GM15510 (cell line): ENCODE results near the gene BUB1B.

Experiments used
- POLR2A ChIP-seq: IDR thresholded peaks from 3 replicates; pipeline ENCODE4 v1.6.1; 2011; ENCODE audit warnings: borderline replicate concordance; ENCODE audit not compliant: insufficient read length; ENCODE audit errors: extremely low read depth

BUB1B gene, protein sequence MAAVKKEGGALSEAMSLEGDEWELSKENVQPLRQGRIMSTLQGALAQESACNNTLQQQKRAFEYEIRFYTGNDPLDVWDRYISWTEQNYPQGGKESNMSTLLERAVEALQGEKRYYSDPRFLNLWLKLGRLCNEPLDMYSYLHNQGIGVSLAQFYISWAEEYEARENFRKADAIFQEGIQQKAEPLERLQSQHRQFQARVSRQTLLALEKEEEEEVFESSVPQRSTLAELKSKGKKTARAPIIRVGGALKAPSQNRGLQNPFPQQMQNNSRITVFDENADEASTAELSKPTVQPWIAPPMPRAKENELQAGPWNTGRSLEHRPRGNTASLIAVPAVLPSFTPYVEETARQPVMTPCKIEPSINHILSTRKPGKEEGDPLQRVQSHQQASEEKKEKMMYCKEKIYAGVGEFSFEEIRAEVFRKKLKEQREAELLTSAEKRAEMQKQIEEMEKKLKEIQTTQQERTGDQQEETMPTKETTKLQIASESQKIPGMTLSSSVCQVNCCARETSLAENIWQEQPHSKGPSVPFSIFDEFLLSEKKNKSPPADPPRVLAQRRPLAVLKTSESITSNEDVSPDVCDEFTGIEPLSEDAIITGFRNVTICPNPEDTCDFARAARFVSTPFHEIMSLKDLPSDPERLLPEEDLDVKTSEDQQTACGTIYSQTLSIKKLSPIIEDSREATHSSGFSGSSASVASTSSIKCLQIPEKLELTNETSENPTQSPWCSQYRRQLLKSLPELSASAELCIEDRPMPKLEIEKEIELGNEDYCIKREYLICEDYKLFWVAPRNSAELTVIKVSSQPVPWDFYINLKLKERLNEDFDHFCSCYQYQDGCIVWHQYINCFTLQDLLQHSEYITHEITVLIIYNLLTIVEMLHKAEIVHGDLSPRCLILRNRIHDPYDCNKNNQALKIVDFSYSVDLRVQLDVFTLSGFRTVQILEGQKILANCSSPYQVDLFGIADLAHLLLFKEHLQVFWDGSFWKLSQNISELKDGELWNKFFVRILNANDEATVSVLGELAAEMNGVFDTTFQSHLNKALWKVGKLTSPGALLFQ

DNA sequence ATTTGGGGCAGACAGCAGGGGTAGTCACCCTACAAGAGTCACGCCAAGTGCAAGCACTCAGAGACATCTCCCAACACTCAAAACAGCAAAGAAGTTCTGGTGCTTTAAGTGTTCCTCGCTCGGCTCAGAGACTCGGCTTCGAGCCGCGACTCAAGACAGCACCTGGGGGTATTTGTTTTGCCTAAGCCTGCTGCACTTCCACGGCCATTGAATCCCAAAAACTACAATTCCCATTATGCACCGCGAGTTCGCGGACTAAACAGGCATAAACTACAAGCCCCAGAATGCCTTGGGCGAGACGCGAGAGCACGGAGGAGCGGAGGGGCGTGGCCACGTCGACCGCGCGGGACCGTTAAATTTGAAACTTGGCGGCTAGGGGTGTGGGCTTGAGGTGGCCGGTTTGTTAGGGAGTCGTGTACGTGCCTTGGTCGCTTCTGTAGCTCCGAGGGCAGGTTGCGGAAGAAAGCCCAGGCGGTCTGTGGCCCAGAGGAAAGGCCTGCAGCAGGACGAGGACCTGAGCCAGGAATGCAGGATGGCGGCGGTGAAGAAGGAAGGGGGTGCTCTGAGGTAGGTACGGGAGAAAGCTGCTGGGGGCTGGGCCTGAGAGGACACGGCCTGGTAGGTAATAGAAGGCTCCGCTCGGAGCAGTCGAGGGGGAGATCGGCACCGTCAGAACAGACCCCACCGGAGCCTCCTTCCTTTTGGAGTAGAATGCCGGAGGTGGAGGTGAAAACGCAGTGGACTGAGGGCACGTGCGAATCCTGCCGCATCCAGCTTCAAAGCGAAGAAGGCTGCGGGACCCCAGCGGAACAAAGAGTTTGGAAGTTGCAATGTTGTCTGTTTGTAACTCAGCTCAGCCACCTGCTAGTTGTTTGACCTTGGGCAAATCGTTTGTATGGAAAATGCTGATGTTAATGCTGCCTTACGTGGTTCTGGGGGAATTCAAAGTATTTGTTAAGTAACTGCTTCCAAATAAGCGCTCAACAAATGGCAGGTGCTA is at the start of gene BUB1B:
BUB1B (plus strand) TSS at position 381 of the 1,000 bp plus-strand sequence; CDS start at position 533, 152 bp downstream.
- TF ChIP-seq POLR2A, result peak; percentile 72

GRCh38 chr15:40111888-40112287 is 49.0 kb upstream of the BUB1B start:
- no peak for TF ChIP-seq POLR2A

- TF ChIP-seq POLR2A, result no peak
These were observed 48.1 kb upstream of the BUB1B start for GRCh38 chr15:40112789-40113188.

DNA sequence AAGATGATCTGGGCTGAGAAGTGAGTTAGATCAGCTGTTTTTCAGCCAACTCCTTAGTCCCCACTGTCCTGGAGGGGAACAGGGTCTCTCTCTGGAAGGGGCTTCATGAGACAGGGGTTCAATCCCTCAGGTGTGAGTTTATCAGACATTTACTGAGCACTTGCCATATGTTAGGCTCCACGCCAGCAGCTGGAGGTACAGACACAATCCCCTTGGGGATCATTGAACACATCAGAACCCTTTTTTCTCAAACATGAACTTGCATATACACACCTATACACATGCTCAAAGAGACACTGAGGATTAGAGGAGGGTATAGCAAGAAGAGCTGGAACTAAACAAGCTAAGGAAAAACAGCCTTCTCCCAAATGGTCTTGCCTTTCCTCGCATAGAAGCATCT is 46.7 kb upstream of the BUB1B start:
- TF ChIP-seq POLR2A, result no peak

DNA sequence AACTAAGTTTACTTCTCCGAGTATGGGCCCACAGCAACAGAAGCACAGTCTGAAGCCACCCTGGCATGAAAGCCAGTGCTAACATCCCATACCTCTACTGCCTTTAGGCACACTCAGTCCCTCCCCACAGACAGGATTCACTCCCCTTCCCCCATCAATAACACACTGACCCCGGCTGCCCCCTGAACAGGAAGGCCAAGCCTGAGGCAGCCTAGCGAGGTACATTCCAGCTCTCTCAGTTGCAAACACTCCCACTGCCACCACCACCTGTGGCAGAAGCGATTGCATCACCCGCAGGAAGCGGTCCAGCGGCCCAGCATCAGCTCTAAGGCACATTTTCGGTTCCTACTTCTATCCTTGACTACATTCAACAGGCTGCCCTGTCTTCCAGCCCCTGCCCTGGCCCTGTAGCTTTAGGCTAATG is 45.2 kb upstream of the BUB1B start:
- TF ChIP-seq POLR2A, result peak; percentile 28

DNA sequence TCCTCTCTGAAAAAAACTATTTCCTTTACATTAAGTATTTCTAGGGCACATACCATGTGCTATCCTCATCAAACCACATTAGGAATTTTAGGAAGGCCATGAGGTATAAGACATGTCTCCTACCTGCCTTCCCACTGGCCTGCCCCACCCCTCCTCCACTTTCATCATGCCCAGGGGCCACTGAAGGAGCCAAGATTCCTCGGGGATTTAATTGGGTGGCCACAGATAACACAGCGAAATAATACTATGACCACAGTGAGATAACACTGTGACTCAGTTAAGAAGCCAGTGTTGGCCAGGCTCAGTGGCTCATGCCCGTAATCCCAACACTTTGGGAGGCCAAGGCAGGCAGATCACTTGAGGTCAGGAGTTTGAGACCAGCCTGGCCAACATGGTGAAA is 42.4 kb upstream of the BUB1B start:
- TF ChIP-seq POLR2A, result no peak

DNA sequence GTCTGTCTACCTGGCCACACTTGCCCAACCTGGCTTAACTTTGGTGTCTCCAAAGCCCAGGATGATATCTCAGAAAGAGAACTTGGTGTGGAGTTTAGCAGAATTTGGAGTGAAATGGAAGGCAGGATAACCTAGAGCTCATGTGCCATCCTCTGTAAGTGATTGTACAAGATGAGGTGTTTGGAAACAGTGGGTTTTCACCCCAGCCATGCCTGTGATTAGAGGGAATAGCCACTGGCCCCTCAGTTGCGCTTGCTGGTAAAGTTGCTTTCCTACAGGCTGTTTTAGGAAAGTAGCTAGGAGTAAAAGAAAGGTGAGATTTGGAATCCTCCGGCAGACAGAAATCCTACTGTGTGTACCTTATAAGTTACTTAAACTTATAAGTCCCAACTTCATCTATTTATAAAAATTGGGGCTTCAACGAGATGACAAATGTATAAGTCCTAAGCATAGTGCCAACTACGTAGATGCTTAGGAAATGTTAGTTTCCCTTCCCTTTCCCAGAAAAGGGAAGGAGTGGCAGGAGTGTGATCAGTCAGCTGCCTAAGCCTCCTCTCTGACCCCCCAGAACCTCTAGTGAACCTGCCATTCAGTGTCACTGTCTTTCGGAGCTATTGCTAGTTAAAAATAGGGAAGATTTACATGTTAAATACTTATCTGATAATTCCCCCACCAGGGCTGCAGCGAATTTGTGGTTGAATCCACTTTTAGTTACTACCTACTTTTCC is 38.8 kb upstream of the BUB1B start:
- TF ChIP-seq POLR2A, result no peak

DNA sequence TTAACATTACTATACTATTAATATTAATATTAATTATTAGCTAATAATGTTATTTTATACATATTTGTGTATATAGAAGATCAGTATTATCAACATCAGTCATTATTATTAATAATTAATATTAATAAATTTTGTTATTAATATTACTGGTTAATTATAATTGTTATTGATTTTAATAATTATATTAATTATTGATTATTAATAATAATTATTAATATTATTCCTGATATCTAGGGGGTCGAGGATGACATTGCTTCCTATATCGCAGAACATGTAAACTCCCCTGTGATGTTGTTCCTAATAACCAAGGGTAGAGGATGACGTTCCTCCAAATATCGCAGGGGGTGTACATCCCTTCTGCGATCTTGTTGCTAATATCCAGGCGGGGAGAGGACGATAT is 34.9 kb upstream of the BUB1B start:
- TF ChIP-seq POLR2A, result no peak

- no peak for TF ChIP-seq POLR2A
These were observed 31.9 kb upstream of the BUB1B start for GRCh38 chr15:40128766-40129660.

DNA sequence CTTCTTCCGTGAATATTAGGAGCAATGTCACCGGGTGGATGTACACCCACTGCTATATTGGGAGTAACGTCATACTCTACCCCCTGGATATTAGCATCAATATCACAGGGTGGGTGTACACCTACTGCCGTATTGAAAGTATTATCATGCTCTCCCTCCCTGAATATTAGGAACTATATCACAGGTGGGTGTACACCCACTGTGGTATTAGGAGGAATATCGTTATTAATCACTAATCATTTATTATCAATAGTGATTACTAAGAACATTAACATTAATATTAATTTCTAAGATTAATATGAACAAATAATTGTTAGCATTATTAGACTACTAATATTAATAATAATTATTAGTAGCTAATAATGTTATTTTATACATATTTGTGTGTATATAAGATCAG is 30.8 kb upstream of the BUB1B start:
- TF ChIP-seq POLR2A, result no peak

DNA sequence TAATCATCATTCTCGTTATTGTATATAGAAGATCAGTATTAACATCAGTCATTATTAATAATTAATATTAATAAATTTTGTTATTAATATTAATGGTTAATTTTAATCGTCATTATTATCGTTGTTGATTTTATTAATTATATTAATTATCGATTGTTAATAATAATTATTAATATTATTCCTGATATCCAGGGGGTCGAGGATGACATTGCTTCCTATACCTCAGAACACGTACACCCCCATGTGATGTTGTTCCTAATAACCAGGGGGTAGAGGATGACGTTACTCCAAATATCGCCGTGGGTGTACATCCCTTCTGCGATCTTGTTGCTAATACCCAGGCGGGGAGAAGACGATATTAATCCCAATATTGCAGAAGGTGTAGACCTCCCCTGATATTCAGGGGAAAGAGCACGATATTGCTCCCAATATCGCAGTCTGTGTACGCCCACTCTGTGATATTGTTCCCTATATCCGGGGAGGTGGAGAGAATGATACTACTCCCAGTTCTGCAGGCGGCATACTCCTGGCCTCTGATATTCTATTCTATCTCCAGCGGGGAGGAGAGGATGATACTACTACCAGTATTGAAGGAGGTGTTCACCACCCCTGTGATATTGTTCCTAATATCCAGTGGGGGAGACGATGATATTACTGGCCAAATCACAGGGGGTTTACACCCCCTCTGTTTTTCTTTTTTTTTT is 29.9 kb upstream of the BUB1B start:
- no peak for TF ChIP-seq POLR2A

GRCh38 chr15:40133544-40133943 is 27.3 kb upstream of the BUB1B start:
- no peak for TF ChIP-seq POLR2A
